ENCODE results near the gene ZNF219. TPM values are rescaled to one million over a fixed set of nuclear protein-coding genes. Genes with fewer than 3 reads are reported as not detected.

Gene ZNF219
- polyA plus RNA-seq, 1 donor from 2014 or later: 40.6 TPM

DNA sequence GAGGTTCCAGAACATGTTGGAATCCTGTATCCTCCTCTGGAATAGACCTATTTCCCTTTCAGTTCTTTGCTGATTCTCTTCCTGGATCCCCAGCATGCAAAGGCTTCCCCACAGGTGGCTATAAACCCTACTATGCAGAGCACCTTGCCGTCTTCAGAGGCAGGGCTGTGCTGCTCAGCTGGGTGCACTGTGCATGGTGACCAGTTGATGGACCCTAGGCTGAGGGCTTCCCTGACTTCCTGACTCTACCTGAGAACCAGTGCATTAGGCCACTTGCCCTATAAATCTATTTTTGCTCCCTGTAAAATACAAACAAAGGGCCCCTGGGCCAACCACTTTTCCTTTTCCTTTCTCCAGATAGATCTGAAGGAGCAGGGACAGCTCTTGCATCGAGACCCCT is 14.1 kb downstream of the ZNF219 start (continued):
- TF ChIP-seq RAD21 (conservative IDR thresholded peaks at IDR 0.05) (no peak), POLR2AphosphoS5 (IDR thresholded peaks at IDR 0.05) (no peak), EZH2 (IDR thresholded peaks at IDR 0.05; ENCODE audit: borderline replicate concordance, insufficient read depth, low read length, poor library complexity, severe bottlenecking) (no peak)

DNA sequence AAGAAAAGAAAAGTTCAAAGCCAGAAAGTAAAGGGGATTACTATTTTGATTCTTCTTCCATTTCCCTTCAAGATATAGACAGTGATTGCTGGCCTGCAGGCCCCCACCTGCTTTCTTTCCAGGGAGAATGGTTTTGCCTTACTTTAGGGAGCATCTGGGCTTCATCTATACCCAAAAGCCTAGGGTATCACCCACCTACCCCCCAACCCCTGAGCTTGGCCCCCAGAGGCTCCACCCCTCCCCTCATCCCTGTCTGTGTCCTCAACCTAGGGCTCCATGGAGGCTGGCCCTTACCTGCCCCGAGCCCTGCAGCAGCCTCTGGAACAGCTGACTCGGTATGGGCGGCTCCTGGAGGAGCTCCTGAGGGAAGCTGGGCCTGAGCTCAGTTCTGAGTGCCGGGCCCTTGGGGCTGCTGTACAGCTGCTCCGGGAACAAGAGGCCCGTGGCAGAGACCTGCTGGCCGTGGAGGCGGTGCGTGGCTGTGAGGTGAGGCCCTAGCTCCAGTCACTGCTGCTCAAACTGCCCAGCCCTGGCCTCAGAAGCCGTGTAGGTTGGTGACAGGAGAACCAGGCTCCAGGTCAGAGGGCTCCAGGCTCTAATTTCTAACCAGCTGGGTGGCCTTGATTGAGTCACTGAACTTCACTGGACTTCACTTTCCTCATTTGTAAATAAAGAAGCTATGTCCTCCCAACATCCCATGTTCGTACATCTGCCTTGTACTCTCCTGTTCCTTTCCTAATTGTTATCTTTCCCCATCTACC is 14.7 kb downstream of the ZNF219 start:
- Histone ChIP-seq H3K27ac (ENCODE audit: low read length) (no peak overlapping the region), H3K79me2 (replicated peaks; ENCODE audit: insufficient read depth, low read length) (no peaks in the 10 kb centered on the region), H3K9me3 (ENCODE audit: low read length) (no peaks in the 10 kb centered on the region), H4K20me1 (ENCODE audit: insufficient read depth) (no peaks in the 10 kb centered on the region), H3K4me3 (ENCODE audit: low read length) (no peak overlapping the region), H3K4me2 (ENCODE audit: low read length) (no peak overlapping the region), H3F3A (ENCODE audit: insufficient read depth, low read length, poor library complexity, severe bottlenecking) (peaks cover 22% of the 10 kb centered on the region), H3K27me3 (ENCODE audit: insufficient read depth, low read depth, low read length) (no peaks in the 10 kb centered on the region), H3K36me3 (ENCODE audit: insufficient read depth, low read length) (peaks cover 8% of the 10 kb centered on the region), H3K9ac (ENCODE audit: low read length) (no peak overlapping the region), H3K9me2 (ENCODE audit: insufficient read depth, low read length) (no peaks in the 10 kb centered on the region), H2AFZ (ENCODE audit: low read depth, low read length) (no peak overlapping the region)
- TF ChIP-seq, protein P1, sequence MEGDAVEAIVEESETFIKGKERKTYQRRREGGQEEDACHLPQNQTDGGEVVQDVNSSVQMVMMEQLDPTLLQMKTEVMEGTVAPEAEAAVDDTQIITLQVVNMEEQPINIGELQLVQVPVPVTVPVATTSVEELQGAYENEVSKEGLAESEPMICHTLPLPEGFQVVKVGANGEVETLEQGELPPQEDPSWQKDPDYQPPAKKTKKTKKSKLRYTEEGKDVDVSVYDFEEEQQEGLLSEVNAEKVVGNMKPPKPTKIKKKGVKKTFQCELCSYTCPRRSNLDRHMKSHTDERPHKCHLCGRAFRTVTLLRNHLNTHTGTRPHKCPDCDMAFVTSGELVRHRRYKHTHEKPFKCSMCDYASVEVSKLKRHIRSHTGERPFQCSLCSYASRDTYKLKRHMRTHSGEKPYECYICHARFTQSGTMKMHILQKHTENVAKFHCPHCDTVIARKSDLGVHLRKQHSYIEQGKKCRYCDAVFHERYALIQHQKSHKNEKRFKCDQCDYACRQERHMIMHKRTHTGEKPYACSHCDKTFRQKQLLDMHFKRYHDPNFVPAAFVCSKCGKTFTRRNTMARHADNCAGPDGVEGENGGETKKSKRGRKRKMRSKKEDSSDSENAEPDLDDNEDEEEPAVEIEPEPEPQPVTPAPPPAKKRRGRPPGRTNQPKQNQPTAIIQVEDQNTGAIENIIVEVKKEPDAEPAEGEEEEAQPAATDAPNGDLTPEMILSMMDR (IDR thresholded peaks at IDR 0.05; ENCODE audit: poor library complexity, severe bottlenecking): no peak

DNA sequence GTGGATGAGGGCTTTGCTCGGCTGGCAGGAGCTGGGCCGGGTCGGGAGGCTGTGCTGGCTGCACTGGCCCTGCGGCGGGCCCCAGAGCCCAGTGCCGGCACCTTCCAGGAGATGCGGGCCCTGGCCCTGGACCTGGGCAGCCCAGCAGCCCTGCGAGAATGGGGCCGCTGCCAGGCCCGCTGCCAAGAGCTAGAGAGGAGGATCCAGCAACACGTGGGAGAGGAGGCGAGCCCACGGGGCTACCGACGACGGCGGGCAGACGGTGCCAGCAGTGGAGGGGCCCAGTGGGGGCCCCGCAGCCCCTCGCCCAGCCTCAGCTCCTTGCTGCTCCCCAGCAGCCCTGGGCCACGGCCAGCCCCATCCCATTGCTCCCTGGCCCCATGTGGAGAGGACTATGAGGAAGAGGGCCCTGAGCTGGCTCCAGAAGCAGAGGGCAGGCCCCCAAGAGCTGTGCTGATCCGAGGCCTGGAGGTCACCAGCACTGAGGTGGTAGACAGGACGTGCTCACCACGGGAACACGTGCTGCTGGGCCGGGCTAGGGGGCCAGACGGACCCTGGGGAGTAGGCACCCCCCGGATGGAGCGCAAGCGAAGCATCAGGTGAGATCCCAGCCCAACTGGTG is 16.8 kb downstream of the ZNF219 start:
- Histone ChIP-seq H2AFZ (ENCODE audit: low read depth, low read length) (no peak overlapping the region), H3K4me3 (ENCODE audit: low read length) (no peak overlapping the region), H3F3A (ENCODE audit: insufficient read depth, low read length, poor library complexity, severe bottlenecking) (peaks cover 10% of the 10 kb centered on the region), H4K20me1 (ENCODE audit: insufficient read depth) (no peaks in the 10 kb centered on the region), H3K27me3 (ENCODE audit: insufficient read depth, low read depth, low read length) (no peaks in the 10 kb centered on the region), H3K27ac (ENCODE audit: low read length) (no peak overlapping the region), H3K36me3 (ENCODE audit: insufficient read depth, low read length) (peaks cover 8% of the 10 kb centered on the region), H3K4me2 (ENCODE audit: low read length) (no peak overlapping the region), H3K9me3 (ENCODE audit: low read length) (no peaks in the 10 kb centered on the region), H3K9me2 (ENCODE audit: insufficient read depth, low read length) (no peaks in the 10 kb centered on the region), H3K9ac (ENCODE audit: low read length) (no peak overlapping the region), H3K79me2 (replicated peaks; ENCODE audit: insufficient read depth, low read length) (no peaks in the 10 kb centered on the region)
- TF ChIP-seq EZH2 (IDR thresholded peaks at IDR 0.05; ENCODE audit: borderline replicate concordance, insufficient read depth, low read length, poor library complexity, severe bottlenecking): no peak
- no peak for TF ChIP-seq TAF1 (IDR thresholded peaks at IDR 0.05; ENCODE audit: low read depth)
- TF ChIP-seq, protein P1 (IDR thresholded peaks at IDR 0.05; ENCODE audit: poor library complexity, severe bottlenecking): no peak
- TF ChIP-seq SMC3 (conservative IDR thresholded peaks at IDR 0.05; ENCODE audit: poor library complexity): no peak
- TF ChIP-seq POLR2AphosphoS5 (IDR thresholded peaks at IDR 0.05): no peak
- no peak for TF ChIP-seq MXI1 (conservative IDR thresholded peaks at IDR 0.05; ENCODE audit: poor library complexity, severe bottlenecking)

Data from neural cell (in vitro differentiated cells).